NCI-H526 treated with DMSO at 0.1 percent for 48 hours (cell line): ENCODE data around the gene HCFC1R1.
"Not testable (repeated sequence)": the region's sequence is repeated elsewhere in the genome, so short reads cannot be mapped to it uniquely, and the experiment has no call there.

ENCODE experiments used
- DNase-seq: peaks from one replicate; lab custom pipeline; 2025; lab: John Stamatoyannopoulos, UW

Gene HCFC1R1

DNA sequence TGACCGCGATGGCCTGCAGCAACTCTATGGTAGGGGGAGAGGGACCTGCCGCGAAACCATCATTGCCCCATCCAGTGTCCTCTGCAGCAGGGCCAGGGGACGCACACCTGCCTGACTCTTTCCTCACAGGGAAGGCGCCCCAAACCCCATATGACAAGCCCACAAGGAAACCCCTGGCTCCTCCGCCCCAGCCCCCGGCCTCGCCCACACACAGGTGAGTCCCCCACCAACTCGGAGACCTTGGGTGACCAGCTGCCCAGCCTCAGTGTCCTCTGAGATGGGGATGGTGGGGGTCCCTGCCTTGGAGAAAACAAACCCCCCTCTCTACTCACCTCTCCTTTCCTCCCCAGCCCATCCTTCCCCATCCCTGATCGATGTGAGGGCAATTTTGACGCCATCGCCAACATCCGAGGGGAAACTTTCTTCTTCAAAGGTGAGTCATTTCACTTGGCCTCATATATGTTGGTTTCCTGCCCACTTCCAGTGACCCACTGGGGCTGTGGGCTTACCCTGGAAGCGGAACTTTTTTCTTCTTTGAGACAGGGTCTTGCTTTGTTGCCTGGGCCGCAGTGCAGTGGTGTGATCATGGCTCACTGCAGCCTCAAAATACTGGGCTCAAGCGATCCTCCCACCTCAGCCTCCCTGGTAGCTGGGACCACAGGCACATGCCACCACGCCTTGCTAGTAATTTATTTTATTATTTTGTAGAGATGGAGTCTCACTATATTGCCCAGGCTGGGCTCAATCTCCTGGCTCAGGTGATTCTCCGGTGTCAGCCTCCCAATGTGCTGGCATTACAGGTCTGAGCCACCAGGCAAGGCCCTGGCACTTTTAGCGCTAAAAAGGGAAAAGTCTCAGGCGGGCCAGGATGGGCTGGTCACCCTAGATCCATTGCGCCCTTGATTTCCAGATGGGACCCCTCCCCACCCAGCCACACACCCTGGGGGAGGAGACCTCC is 33.7 kb upstream of the HCFC1R1 start:
- no peak for DNase-seq

- no peak for DNase-seq
Observed at GRCh38 chr16:3056336-3057180, 32.8 kb upstream of the HCFC1R1 start.

- DNase-seq = not testable (repeated sequence)
Observed at GRCh38 chr16:3055734-3056115, 32.0 kb upstream of the HCFC1R1 start.

DNA sequence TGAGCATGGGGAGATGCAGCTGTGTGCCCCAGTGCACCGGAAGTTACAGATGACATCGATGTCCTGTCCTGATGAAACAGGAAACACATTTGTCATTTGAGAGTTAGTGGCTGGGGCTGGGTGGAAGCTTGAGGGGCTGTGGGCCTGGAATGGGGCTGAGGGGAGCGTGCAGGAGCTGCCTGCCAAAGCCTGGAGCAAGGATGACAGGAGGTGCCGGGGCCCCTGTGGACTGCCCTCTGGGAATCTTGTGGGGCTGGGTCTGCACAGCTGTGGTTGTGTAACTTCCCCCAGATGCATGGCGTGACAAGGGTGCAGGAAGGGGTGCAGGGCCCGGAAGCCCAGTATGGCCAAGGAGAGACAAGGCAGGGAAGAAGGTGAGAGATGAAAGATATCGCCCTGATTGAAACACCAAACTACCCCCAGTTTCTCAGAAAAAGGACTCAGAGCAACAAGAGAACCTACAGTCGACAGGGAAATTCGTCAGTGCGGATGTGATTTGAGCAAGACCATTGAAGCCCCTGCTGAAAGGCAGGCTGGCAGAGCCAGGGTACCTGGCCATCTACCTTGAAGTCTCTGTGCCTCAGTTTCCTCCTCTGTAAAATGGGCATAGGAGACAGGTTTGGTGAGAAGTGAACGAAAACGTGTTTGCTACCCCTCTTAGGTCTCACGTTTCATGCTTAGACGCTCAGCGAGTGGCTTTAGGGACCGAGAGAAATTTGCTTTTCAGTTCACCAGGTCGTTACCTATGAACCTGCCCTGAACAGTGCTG is 31.4 kb upstream of the HCFC1R1 start:
- DNase-seq = no peak

DNA sequence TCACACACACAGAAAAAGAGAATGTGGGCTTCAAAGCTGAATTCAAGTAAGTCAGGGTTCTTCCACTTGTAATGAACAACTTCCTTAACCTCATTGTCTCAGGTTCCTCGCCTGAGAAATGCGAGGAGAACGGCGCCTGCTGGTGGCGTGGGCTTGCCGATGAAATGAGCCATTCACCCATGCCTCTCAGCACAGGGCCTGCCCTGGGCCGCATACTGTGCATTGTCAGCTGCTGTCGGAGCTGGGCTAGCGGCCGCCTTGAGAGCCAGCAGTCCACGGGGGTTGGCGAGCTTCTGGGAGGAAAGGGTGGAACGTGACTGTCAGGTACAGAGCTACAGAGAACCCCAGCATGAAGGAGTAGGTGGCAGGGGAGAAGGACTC is 29.6 kb upstream of the HCFC1R1 start:
- DNase-seq = not testable (repeated sequence)

GRCh38 chr16:3052571-3053329 is 29.0 kb upstream of the HCFC1R1 start:
- not testable (repeated sequence) for DNase-seq

DNA sequence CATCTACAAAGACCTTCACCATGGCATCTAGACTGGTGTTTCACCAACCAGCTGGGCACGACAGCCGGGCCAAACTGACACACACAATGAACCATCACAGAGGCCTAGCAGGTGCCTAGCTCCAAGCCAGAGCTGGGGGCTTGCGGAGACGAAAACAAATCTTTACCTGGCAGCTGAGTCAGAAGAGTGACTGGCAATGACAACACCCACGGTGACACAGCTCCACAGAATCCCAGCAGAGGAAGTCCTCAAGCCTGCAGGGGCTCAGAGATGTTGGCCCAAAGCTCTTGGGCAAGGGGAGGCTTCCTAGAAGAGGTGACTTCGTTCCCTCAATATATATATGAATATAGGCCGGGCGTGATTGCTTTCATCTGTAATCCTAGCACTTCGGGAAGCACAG is 27.8 kb upstream of the HCFC1R1 start:
- no peak for DNase-seq

- DNase-seq = no peak
Observed at GRCh38 chr16:3051009-3051408, 27.3 kb upstream of the HCFC1R1 start.

DNA sequence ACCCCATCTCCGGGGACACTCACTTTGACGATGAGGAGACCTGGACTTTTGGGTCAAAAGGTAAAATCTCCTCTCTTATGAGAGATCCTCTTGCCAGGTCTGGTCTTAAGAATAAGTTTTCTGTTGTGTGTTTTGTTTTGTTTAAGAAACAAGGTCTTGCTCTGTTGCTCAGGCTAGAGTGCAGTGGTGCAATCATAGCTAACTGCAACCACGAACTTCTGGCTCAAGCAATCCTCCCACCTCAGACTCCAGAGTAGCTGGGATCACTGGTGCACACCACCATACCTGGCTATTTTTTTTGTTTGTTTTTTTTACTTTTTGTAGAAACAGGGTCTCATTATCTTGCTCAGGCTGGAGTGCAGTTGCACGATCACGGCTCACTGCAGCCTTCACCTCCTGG is 26.7 kb upstream of the HCFC1R1 start:
- no peak for DNase-seq

GRCh38 chr16:3049921-3050481 is 26.3 kb upstream of the HCFC1R1 start:
- no peak for DNase-seq

DNA sequence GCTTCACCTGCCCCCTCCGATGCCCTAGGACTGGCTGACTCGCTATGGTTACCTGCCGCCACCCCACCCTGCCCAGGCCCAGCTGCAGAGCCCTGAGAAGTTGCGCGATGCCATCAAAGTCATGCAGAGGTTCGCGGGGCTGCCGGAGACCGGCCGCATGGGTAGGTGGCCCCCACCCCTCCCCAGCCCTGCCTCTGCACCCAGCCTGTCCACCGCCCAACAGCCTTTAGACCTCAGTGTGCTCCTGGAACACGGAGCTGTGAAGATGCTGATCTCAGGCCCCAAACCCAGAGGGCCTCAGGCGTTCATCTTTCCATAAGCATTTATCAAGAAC is 23.6 kb upstream of the HCFC1R1 start:
- DNase-seq = no peak

DNA sequence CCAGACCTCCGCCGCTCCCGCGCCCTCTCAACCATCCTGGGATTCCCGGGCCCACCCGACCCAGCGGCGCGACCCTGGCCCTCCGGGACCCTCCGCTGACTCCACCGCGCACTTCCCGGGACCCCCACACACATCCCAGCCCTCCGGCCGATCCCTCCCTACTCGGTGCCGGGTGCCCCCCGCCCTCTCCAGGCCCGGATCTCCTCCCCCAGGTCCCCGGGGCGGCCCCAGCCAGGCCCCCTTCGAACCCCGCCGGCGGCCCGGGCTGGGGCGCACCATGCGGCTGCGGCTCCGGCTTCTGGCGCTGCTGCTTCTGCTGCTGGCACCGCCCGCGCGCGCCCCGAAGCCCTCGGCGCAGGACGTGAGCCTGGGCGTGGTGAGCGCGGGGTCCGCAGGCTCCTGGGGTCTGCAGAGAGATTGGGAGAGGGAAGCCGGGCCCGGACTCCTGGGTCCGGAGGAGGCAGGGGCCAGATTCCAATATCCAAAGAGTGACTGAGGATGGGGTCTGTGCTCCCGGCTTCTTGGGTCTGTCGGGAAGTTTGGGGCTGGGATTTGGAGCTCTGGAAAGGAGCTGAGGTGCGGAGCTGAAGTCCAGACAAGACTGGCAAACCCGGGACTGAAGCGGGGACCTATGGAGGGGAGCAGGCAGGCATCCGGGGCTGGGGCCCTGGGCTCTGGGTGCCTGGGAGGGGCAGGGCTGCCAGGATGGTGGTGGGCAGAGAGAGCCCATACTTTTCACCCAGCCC is 23.1 kb upstream of the HCFC1R1 start:
- DNase-seq = no peak

DNA sequence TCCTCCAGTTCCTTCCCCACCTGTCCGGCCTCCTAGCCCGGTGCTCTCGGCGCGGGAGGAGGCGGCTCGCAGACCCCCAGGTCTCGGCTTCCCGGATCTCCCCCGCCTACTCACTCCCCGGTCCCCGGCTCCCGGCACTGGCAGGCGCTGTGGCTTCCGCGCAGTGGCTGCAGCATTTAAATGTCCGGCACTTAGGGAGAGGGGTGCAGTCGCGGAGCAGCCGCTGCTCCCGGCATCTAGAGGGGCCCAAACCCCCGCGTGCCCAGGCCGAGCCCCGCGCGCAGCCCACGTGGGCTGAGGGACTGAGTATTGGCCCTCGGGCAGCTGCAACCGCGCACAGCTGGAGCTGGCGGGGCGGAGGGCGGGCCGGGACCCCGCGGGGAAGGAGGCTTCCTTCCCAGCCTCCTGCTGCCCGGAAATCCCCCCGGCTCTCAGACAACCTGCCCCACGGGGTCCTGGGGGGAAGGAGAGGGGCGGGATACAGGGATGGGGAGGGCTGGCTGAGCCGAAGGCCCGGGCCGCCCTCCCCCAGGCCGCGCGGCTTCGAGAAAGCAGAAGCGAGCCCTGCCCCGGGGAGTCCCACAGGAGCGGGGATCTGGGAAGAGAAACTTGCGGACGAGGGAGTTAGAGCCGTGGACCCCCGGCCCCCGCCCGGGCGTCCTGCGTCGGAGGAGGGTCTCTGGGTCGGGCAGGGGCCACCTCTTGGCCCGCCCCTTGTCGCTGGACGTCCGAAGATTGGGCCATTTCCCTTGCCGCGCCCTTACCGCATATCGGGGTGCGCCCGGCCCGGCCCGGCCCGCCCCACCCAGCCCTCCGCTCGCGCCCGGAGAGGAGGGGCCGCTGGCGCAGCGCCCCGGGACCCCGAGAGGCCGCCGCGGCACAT is 22.3 kb upstream of the HCFC1R1 start, which contains the start of gene MMP25:
Gene MMP25 (plus strand): TSS at position 804 of the 883 bp plus-strand sequence. CDS start 357 bp downstream, outside the sequence.
- no peak for DNase-seq

DNA sequence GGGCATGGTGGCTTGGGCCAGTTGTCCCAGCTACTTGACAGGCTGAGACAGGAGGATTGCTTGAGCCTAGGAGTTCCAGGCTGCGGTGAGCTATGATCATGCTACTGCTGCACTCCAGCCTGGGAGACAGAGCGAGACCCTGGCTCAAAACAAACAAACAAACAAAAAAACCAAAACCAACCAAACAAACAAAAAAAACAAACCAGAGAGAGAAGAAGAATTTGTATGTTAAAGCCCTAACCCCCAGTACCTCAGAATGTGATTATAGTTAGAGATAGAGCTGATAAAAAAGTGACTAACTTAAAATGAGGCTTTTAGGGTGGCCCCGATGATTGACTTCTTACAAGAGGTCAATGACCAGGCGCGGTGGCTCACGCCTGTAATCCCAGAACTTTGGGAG is 21.0 kb upstream of the HCFC1R1 start:
- DNase-seq = no peak

DNA sequence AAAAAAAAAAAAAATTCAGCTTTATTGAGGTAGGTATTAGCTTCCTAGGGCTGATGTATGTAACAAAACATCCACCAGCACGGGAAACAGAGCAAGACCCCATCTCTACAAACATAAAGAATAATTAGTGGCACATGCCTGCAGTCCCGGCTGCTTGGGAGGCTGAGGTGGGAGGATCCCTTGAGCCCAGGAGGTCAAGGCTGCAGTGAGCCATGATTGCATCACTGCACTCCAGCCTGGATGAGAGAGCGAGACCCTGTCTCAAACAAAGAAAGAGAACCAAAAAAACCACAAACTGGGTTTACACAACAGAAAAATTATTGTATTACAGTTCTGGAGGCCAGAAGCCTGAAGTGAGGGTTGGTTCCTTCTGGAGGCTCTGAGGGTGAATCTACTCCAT is 18.6 kb upstream of the HCFC1R1 start:
- DNase-seq = no peak

DNA sequence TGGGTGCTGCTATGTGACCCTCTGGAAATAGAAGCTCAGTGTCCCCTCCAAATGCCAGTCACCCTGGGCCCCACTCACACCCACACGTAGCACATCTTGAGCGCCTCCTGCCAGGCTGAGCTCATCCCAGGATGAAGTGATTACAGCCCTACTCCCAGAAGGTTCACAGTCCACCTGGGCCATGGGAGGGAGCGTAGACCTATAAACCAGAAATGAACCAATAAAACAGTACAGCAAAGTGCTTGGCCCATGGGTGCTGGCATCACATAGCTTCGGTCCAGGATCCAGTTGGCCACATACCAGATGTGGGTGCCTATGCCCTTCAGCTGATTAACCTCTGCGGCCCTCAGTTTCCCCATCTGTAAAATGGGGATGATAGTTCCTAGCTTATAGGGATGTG is 15.2 kb upstream of the HCFC1R1 start:
- DNase-seq = no peak

- DNase-seq = no peak
Observed at GRCh38 chr16:3038256-3038655, 14.5 kb upstream of the HCFC1R1 start.

DNA sequence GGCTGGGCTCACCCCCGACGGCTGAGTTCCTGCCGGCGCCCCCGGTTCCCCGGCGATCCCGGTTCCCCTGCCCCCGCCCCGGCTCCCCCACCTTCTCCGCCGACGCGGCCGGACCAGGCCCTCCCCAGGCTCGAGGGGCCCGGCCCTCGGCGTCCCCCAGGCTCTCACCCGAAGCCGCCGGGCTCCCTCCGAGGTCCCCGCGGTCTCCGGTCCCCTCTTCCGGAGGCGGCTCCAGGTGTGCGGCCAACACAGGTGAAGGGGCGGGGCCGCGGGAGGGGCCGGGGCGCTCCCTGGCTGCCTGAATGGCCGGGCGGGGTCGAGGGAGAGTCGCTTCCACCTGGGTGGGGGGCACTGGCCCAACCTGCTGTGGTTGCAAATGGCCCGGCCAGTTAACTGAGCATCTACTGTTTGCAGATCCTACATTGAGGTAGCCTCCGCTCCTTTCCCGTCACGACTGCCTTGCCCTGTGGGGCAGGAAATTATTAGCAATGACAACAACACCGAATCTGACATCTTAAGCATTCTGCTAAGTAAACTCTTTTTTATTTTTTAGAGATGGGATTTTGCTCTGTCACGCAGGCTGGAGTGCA is 13.1 kb upstream of the HCFC1R1 start, which contains the start of gene BICDL2:
Gene BICDL2 (minus strand): TSS at position 219 of the 590 bp plus-strand sequence. CDS start 1,448 bp downstream, outside the sequence.
- DNase-seq = no peak
